ENCODE results near the gene ACBD6. TPM values are rescaled to one million over a fixed set of nuclear protein-coding genes. Genes with fewer than 3 reads are reported as not detected.

Gene ACBD6
- total RNA-seq, 1 donor from 2014 or later = 19.0 TPM

DNA sequence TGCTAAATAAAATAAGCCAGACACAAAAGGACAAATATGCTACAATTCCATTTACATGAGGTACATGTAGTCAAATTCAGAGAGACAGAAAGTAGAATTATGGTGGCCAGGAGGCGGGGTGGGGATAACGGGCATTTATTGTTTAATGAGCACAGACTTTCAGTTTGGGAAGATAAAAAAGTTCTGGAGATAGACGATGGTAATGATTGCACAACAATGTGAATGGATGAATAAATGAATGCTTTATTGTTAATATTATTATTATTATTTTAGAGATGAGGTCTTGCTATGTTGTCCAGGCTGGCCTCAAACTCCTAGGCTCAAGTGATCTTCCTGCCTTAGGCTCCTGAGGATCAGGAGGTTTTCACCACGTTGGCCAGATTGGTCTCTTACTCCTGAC is 150.4 kb downstream of the ACBD6 start:
- intact Hi-C loops (cut with DNase I) = no loop called here
- no peak for DNase-seq (ENCODE audit: low spot score)

DNA sequence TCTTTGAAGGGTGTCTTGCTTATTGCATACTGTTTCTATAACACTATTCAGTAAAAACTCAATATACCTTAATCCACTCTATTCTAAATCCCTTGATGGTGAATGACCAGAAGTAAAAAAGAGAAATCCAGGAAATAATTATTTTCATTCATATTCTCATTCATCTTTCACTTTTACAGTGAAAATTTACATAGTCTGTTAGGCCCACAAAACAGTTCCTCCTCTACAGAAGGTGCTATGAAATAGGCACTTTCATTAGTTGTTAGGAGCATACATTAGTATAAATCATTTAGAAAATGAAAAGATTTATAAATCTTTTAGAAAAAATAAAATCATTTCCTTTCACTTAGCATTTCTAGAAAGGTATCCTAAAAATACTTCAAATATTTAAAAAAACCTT is 157.2 kb downstream of the ACBD6 start:
- DNase-seq (ENCODE audit: low spot score) = no peak
- intact Hi-C loops (cut with DNase I) = no loop called here

DNA sequence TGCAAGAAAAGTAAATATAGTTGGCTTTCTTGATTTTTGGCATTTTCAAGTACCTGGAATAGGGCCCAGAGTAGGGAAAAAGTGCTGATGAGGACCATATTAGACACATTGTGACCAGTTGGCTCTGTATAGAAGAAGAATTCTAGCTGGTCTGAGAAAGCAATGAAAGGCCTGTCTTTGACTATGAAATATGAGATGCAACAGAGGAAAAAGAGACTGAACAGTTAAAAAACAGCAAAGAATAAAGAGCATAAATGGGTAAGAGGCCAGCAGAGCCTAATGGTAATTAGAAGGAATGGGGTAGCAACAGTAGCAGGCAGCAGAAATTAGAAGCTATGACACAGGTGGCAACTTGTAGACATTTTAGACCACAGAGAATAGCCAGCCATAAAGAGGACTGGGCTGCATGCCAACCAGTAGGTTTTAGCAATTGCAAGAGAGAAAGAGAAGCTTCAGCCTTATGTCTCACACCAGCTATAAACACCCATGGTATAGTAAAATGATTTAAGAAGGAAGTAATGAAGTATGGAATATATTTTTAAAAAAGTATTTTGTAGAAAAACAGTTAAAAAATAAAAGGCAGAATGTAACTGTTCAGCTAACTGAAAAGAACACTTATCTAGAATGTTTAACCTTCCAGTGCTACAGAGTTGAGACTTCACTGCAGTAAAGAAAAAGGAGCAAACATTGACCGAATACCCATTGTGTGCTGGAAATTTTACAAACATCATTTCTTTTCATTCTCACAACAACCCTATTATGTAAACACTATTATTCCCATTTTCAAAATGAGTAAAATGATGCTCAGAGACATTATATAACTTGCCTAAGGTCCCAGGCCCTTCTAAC is 158.2 kb downstream of the ACBD6 start:
- DNase-seq (ENCODE audit: low spot score) = no peak
- intact Hi-C loops (cut with DNase I) = no loop called here

DNA sequence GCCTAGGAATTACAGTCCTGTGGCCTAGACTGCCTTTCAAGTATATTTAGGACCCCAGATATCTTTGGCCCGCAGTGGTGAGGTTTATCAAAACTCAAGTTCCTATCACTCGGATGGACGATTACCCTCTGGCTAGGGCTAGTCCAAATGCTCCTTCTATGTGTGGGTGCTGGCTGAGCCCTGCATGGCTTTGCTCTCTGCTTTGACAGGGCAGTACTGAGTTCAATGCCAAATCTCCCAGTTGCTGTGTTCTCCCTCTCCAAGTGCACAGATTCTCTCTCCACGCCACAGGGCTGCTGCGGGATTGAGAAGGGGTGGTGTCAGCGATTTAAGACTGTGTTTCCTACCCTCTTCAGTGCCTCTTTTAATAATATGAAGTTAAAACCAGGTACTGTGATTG is 175.3 kb downstream of the ACBD6 start:
- no peak for DNase-seq (ENCODE audit: low spot score)

DNA sequence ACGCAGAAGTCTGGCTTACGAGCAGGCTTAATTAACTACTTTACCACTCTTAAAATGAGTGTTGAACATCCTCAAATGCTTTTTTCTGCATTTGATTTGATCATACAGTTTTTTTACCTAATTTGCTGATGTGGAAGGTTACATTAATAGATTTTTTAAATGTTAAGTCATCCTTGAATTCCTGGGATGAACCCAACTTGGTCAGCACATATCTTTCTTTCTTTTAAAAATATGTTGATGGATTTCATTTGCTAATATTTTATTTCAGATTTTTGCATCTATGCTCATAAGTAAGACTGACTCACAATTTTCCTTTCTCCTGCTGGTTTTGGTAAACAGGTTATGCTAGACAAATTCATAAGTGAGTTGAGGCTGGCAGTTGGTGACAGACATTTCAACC is 189.5 kb downstream of the ACBD6 start:
- DNase-seq (ENCODE audit: low spot score) = no peak
- intact Hi-C loops (cut with DNase I) = no loop called here

More for the DNA sequence above, 175.3 kb downstream of the ACBD6 start:
- intact Hi-C loops (cut with DNase I) = no loop called here

DNA sequence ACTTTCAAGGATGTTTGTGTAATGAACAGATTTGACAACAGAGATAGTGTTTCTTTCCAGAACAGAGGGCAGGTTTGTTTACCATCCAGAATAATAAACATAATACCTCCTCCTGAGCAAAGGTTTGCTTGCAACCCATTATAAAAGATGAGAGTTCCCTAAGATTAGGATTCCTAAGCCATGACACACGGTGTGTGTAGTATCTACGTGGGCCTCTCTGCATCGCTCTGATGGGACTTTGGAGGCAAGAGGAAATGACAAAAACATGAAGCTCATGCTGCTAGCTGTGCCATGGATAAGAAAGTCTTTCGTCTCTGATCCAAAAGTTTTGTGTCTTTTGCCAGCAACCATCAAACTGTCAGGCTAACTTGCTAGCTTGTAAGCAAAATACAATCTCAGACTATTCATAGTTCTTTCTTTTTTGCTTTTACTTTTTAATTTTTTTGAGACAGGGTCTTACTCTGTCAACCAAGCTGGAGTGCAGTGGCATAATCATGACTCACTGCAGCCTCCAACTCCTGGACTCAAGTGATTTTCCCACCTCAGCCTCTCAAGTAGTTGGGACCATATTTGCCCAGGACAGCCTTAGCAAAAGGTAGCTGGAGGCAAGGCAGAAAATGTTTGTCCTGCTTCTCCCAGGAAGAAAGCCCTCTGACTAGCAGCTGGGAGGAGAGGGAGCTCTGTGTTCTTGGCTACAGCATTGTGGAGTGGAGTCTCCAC is 191.2 kb downstream of the ACBD6 start:
- DNase-seq (ENCODE audit: low spot score) = no peak
- intact Hi-C loops (cut with DNase I) = no loop called here

DNA sequence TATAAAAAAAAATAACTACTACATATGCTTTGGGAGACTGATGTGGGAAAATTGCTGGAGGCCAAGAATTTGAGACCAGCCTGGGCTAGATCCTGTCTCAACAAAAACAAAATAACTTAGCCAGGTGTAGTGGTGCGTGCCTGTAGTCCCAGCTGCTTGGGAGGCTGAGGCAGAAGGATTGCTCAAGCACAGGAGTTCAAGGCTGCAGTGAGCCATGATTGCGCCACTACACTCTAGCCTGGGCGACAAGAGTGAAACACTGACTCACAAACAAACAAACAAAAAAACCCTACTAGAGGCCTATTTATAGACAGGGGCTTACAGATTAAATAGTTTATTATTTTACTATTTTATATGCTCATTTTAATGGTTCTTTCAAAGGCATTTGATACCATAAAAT is 192.3 kb downstream of the ACBD6 start:
- DNase-seq (ENCODE audit: low spot score) = no peak
- intact Hi-C loops (cut with DNase I) = no loop called here

DNA sequence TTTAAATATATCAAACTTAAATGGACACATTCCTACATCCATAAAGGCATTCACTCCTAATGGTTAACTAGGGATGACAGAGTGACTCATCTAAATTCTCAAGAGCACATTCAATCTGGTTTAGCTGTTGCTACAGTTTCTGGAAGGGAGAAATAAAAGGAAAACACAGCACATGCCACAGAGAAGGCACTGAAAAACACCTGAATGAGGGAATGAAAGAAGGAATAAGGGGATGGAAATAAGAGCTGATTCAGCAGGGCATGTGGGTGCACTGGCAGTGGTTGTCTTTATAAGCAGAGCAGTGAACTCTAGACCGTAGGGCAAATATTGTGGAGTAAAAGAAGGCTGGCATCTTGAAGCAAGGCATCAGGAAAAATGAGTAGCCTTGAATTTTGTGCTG is 193.0 kb downstream of the ACBD6 start:
- DNase-seq (ENCODE audit: low spot score) = no peak
- intact Hi-C loops (cut with DNase I) = no loop called here

DNA sequence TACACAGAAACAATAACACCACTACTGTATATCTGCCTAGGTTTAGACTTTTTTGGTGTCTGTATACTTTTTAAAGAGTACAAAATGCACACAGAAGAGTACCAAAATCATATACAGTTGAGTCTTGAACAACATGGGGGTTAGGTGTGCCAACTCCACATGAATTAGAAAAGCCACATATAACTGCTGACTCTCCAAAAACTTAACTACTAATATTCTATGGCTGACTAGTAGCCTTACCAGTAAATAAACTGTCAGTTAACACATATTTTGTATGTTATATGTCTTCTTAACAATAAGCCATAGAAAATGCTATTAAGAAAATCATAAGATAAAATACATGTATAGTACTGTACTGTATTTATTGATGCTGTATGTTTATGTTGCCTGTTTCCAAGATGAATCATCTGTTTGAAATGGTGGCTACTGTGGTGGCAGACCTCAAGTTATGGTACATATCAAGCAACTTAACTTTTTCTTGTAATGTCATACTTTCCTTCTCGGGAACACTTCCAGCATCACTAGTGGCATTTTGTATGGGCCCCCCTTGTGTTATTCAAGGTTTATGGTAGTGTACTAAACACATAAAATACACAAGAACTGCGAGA is 201.1 kb downstream of the ACBD6 start:
- no peak for DNase-seq (ENCODE audit: low spot score)
- intact Hi-C loops (cut with DNase I) = no loop called here

DNA sequence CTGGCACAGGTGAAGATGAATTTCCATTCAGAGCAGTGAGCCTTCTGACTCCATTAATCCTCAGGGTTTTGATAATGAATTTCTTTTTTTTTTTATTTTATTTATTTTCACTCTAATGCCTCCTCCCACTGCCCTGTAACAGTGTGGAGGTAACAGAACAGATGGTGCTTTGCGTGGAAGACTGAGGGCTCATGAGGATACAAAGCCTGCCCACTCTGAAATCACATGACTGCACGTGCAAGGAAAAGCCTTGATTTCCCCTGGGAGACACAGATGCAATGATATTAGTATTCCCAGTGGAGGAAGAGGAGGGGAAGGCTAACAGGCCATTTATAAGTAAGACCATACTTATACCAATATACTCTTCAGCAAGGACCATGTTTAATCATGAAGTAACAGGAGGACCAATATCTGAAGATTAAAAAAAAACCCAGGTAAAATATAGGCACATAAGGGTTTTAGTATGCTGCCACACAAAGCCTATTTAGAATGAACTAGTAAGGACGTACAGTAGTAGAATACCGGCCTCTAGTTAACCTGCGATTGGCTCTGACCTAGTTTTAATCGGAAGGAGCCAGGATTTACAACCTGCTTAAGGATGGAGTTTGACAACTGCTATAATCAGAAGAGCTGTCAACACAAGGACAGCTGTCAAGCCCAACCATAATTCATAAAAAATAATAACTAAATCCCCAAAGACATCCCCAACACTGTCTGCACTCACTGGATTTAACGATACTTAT is 202.7 kb downstream of the ACBD6 start:
- intact Hi-C loops (cut with DNase I) = no loop called here
- DNase-seq (ENCODE audit: low spot score) = no peak

DNA sequence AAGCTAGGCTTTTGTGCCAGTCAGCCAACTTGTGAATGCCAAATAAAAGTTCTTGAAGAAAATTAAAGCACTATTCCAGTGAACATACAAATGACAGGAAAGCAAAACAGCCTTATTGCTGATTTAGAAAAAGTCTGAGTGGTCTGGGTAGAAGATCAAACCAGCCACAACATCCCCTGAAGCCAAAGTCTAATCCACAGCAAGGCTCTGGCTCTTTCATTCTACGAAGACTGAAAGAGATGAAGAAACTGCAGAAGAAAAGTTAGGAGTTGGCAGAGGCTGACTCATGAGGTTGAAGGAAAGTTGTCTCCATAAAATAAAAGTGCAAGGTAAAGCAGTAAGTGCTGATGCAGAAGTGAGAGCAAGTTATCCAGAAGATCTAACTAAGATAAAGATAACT is 206.4 kb downstream of the ACBD6 start:
- no peak for DNase-seq (ENCODE audit: low spot score)
- intact Hi-C loops (cut with DNase I) = no loop called here

DNA sequence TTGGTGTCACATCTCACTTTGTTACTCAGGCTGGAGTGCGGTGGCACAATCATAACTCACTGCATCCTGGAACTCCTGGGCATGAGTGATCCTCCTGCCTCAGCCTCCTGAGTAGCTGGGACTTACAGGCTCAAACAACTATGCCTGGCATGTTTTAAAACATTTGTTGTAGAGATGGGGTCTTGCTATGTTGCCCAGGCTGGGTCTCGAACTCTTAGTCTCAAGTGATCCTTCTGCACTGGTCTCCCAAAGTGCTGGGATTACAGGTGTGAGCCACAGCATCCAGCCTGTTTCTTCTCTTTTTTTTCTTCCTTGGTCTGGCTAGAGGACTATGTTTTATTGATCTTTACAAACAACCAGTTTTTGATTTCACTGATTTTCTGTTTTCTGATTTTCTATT is 207.7 kb downstream of the ACBD6 start:
- no peak for DNase-seq (ENCODE audit: low spot score)
- intact Hi-C loops (cut with DNase I) = no loop called here

DNA sequence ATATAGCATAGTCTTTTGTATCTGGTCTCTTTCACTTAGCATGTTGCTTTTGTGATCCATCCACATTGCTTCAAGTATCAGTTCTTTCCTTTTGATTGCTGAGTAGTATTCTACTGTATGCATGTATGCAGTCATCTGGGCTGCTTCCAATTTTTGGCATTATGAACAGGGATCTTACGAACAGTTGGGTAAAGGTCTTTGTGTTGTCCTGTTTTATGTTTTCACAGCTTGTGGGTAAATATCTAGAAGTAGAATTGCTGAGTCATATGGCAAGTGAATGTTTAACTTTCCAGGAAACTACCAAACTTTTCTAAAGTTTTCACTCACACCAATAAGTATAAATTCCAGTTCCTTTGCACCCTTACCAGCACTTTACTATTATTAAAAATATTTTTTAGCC is 211.4 kb downstream of the ACBD6 start:
- DNase-seq (ENCODE audit: low spot score) = no peak
- intact Hi-C loops (cut with DNase I) = no loop called here

DNA sequence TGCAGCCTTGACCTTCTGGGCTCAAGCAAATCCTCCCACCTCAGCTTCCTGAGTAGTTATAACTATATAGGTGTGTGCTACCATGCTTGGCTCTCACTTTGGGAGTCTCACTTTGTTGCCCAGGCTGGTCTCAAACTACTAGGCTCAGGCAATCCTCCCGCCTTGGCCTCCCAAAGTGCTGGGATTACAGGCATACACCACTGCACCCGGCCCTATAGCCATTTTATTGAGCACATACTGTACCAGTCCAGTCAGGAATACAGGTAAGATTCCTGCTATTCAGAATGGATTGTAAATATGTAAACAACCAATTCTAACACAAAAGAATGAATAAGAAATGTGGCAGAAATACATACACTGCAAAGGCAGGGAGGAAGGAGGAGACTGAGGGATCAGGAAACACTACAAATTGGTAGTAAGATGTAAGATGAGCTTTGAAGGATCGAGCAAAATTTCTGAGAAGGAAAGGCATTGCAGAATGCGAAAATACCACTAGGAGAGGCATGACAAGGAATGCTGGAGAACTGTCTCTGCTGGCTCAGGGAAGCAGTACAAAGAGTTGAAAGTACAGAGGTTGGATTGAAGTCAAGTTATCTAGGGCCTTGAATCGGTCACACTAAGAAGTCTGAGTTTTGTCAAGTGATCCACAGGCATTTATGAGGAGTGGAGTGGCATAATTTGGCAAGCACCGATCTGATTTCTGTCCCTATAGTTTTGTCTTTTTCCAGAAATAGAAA is 211.9 kb downstream of the ACBD6 start:
- intact Hi-C loops (cut with DNase I) = no loop called here
- DNase-seq (ENCODE audit: low spot score) = no peak

DNA sequence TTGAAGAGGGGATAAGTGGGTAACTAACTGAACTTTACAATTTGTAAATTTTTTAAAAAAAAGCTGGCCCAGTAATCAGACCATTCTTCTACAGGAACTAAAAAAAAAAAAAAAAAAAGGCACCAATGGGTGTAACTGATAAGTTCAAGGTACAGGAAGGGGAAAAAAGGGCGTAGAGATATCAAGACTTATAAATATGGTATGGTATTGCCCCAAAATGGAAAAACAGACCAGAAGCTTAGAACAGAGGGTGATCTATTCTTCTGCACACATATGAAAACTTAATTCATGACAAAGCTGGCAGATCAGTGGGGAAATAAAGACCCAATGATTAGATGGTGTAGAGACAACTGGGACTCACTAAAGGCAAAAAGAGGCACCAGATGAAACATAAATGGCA is 213.4 kb downstream of the ACBD6 start:
- no peak for DNase-seq (ENCODE audit: low spot score)
- intact Hi-C loops (cut with DNase I) = no loop called here

DNA sequence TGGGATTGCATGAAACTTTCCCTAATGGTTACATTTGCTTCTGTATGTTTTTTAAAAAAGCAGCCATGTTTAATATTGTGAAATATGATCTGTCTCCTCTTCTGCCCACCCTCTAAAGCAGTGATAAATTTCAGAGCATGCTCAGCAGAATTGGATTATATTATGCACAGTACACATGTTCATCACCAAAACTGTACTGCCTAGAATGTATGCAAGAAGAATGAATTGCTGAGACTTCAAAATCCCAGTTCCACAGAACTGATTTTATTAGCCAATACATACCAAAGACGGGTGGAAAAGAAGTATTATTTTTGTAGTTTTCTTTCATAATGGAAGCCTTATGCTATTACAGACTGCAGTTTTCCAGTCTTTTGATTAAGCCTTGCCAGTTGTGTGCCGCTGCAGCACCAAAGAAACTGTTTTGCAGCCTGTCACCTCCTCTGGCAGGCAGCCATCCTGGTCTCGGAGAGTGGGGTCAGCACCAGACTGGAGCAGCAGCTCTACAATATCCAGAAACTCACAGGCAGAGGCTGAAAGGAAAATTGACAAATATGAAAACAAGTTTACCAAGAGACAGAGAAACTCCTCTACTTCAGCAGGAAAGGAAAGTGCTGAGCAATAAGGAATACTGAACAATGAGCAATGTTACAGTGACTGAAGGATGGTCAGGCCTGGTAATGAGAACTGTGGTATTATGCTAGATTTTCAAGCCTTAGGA is 214.2 kb downstream of the ACBD6 start:
- intact Hi-C loops (cut with DNase I) = no loop called here

DNA sequence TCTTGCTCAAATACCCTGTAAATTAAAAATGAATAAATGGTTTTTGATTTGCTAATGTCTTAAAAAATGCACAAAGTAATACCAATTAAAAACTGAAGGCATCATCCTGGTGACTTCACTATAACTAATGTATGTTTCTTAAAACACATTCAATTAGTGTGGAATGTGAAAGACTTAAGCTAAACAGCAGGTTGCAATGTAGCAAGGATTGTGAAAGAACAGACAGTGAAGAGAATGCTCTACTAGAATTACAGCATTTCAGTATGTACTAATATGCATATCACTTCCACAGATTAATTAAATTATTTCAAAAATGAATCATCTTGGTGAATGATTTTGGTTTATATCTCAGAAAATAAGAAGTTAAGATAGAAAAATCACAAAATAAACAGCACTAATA is 216.0 kb downstream of the ACBD6 start:
- no peak for DNase-seq (ENCODE audit: low spot score)
- intact Hi-C loops (cut with DNase I) = no loop called here

More for the DNA sequence above, 214.2 kb downstream of the ACBD6 start:
- no peak for DNase-seq (ENCODE audit: low spot score)

DNA sequence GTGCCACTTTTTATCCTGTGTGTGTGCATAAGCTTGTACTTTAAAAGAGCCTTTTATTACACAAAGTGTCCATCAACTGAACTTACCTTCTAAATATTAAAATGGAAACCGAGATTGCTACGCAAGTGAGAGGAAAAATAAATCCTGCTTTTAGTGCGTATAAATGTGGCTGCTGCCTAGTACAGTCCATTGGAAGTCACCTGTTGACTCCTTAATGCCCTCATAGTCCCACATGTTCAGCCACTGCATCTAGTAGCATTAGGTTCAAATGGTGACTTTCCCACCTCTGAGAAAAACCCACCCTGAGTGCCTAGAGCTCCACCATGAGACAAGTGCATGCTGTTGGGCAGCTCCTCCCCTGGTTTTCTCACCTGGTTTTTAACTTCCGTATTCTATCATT is 219.3 kb downstream of the ACBD6 start:
- intact Hi-C loops (cut with DNase I) = no loop called here
- no peak for DNase-seq (ENCODE audit: low spot score)
